Measurements from ENCODE around the gene BAG3.

BAG3 gene

DNA sequence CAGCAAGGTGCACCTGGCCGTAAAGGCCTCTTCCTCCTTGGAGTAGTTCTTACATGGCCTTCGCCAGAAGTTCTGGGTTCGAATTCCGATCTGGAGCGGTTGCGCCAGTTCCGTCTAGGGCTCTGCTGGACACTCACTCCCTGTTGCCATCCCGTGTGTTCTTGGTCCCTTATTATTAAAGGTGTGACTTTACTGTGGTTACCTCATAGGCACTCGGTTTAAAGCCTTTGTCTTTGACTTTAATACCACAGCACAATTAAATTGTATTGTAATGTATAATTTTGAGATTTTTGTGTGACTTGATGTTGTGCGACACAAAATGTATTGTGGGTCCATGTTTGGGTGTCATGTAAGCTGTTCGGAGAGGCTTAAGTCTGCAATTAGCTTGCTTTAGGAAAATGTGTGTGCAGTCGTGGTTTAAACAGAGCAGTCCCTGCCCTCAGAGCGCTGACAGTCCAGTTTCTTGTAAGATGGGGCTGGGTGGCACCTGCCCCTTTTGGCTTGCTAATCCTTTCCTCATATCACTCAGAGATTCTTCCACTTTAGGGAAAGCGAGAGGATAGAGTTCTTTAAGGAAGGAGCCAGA, 75.6 kb downstream of the BAG3 start:
- TF ChIP-seq, protein P1, sequence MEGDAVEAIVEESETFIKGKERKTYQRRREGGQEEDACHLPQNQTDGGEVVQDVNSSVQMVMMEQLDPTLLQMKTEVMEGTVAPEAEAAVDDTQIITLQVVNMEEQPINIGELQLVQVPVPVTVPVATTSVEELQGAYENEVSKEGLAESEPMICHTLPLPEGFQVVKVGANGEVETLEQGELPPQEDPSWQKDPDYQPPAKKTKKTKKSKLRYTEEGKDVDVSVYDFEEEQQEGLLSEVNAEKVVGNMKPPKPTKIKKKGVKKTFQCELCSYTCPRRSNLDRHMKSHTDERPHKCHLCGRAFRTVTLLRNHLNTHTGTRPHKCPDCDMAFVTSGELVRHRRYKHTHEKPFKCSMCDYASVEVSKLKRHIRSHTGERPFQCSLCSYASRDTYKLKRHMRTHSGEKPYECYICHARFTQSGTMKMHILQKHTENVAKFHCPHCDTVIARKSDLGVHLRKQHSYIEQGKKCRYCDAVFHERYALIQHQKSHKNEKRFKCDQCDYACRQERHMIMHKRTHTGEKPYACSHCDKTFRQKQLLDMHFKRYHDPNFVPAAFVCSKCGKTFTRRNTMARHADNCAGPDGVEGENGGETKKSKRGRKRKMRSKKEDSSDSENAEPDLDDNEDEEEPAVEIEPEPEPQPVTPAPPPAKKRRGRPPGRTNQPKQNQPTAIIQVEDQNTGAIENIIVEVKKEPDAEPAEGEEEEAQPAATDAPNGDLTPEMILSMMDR (IDR thresholded peaks at IDR 0.05; ENCODE audit: low read depth, low read length, missing control alignments) = no peak
- peak overlapping the region; percentile 61 for H3K4me3 ChIP-seq (ENCODE audit: low read depth, low read length)
- DNase-seq (ENCODE audit: low read depth) = no peak

Data from GM12864 (cell line).